H9 (cell line): Measurements from ENCODE around the gene CERS4. TPM values are rescaled to one million over a fixed set of nuclear protein-coding genes. Genes with fewer than 3 reads are reported as not detected.

Source experiments
- DNase-seq: peaks from one replicate; pipeline ENCODE4 v3.0.0-alpha.2; 2017
- H2AFZ ChIP-seq: one replicate; pipeline ENCODE4 v1.6.1; 2013; ENCODE audit warnings: mild to moderate bottlenecking, low read length, control low read depth, moderate library complexity
- H2AK5ac ChIP-seq: 2 replicates; pipeline ENCODE4 v1.6.1; 2013; ENCODE audit warnings: low read length, control low read depth, mixed read lengths; ENCODE audit not compliant: insufficient read length
- H2BK120ac ChIP-seq: one replicate; pipeline ENCODE4 v1.6.1; 2013; ENCODE audit warnings: low read depth, mild to moderate bottlenecking, low read length, control low read depth, inconsistent platforms; ENCODE audit not compliant: poor library complexity, severe bottlenecking
- H2BK12ac ChIP-seq: 2 replicates; pipeline ENCODE4 v1.6.1; 2013; ENCODE audit warnings: low read length, control low read depth, mixed read lengths, low read depth; ENCODE audit not compliant: insufficient read length
- H2BK15ac ChIP-seq: 2 replicates; pipeline ENCODE4 v1.6.1; 2013; ENCODE audit warnings: low read depth, low read length, control low read depth
- H2BK20ac ChIP-seq: one replicate; pipeline ENCODE4 v1.6.1; 2013; ENCODE audit warnings: low read depth, mild to moderate bottlenecking, low read length, control low read depth, inconsistent platforms; ENCODE audit not compliant: poor library complexity, severe bottlenecking
- H2BK5ac ChIP-seq: 2 replicates; pipeline ENCODE4 v1.6.1; 2013; ENCODE audit warnings: low read length, control low read depth, mixed read lengths; ENCODE audit not compliant: insufficient read length
- H3K14ac ChIP-seq: 2 replicates; pipeline ENCODE4 v1.6.1; 2013; ENCODE audit warnings: low read length, control low read depth; ENCODE audit not compliant: insufficient read depth
- H3K18ac ChIP-seq: 2 replicates; pipeline ENCODE4 v1.6.1; 2013; ENCODE audit warnings: low read depth, mild to moderate bottlenecking, mixed read lengths, low read length, control low read depth; ENCODE audit not compliant: insufficient read length
- H3K23ac ChIP-seq: 2 replicates; pipeline ENCODE4 v1.6.1; 2013; ENCODE audit warnings: low read length, control low read depth, mixed read lengths, low read depth; ENCODE audit not compliant: insufficient read length
- H3K23me2 ChIP-seq: 2 replicates; pipeline ENCODE4 v1.6.1; 2013; ENCODE audit warnings: low read depth, mild to moderate bottlenecking, mixed read lengths, low read length, control low read depth; ENCODE audit not compliant: insufficient read length, poor library complexity, severe bottlenecking
- H3K27ac ChIP-seq: 2 replicates; pipeline ENCODE4 v1.5.1; 2013; ENCODE audit warnings: low read length, control low read depth, mixed read lengths, low read depth; ENCODE audit not compliant: insufficient read length
- H3K27me3 ChIP-seq: 2 replicates; pipeline ENCODE4 v1.6.1; 2013; ENCODE audit warnings: low read length, control low read depth, inconsistent platforms; ENCODE audit not compliant: insufficient read depth
- H3K4ac ChIP-seq: 2 replicates; pipeline ENCODE4 v1.6.1; 2013; ENCODE audit warnings: low read depth, mild to moderate bottlenecking, control low read depth, inconsistent platforms, low read length, moderate library complexity
- H3K4me1 ChIP-seq: 2 replicates; pipeline ENCODE4 v1.6.1; 2013; ENCODE audit warnings: low read length, control low read depth, inconsistent platforms; ENCODE audit not compliant: insufficient read depth
- H3K4me2 ChIP-seq: 2 replicates; pipeline ENCODE4 v1.6.1; 2013; ENCODE audit warnings: low read length, control low read depth, mixed read lengths; ENCODE audit not compliant: insufficient read length, insufficient read depth
- H3K56ac ChIP-seq: 2 replicates; pipeline ENCODE4 v1.6.1; 2013; ENCODE audit warnings: low read depth, mild to moderate bottlenecking, mixed read lengths, low read length, control low read depth; ENCODE audit not compliant: insufficient read length
- H3K79me1 ChIP-seq: 2 replicates; pipeline ENCODE4 v1.6.1; 2013; ENCODE audit warnings: low read depth, mild to moderate bottlenecking, moderate library complexity, low read length, control low read depth, inconsistent platforms; ENCODE audit not compliant: insufficient read depth, poor library complexity, severe bottlenecking
- H3K79me2 ChIP-seq: 2 replicates; pipeline ENCODE4 v1.6.1; 2013; ENCODE audit warnings: low read length, control low read depth, inconsistent platforms; ENCODE audit not compliant: insufficient read depth
- H3K9ac ChIP-seq: 2 replicates; pipeline ENCODE4 v1.6.1; 2013; ENCODE audit warnings: low read length, control low read depth, mixed read lengths; ENCODE audit not compliant: insufficient read length; ENCODE audit errors: extremely low read depth
- H3K9me3 ChIP-seq: one replicate; pipeline ENCODE4 v1.6.1; 2013; ENCODE audit warnings: low read depth, low read length, inconsistent platforms; ENCODE audit not compliant: control insufficient read depth
- H3T11ph ChIP-seq: one replicate; pipeline ENCODE4 v1.6.1; 2013; ENCODE audit warnings: mild to moderate bottlenecking, low read length, control low read depth, inconsistent platforms
- H4K20me1 ChIP-seq: one replicate; pipeline ENCODE4 v1.6.1; 2013; ENCODE audit not compliant: control insufficient read depth, insufficient read length, insufficient read depth
- H4K5ac ChIP-seq: 2 replicates; pipeline ENCODE4 v1.6.1; 2013; ENCODE audit warnings: low read depth, mild to moderate bottlenecking, mixed read lengths, low read length, control low read depth; ENCODE audit not compliant: insufficient read length
- H4K8ac ChIP-seq: replicated peaks from 2 replicates; pipeline ENCODE4 v1.6.1; 2013; ENCODE audit warnings: low read length, control low read depth, mixed read lengths, low read depth; ENCODE audit not compliant: insufficient read length
- H4K91ac ChIP-seq: 2 replicates; pipeline ENCODE4 v1.6.1; 2013; ENCODE audit warnings: low read depth, mild to moderate bottlenecking, moderate library complexity, mixed read lengths, low read length, control low read depth; ENCODE audit not compliant: insufficient read length
- H3K27ac Mint-ChIP-seq, 3 experiments: 2 replicates in 2 of 3; 3 replicates in 1 of 3; pipeline ENCODE4 v1.8.0; 2020 to 2021; ENCODE audit warnings: mixed read lengths in 3 of 3, mild to moderate bottlenecking in 1 of 3, moderate library complexity in 1 of 3
- H3K27me3 Mint-ChIP-seq: 2 replicates; pipeline ENCODE4 v1.8.0; 2021; ENCODE audit warnings: low read depth, mild to moderate bottlenecking, moderate library complexity, mixed read lengths
- H3K36me3 Mint-ChIP-seq, 3 experiments: 2 replicates in 2 of 3; 3 replicates in 1 of 3; pipeline ENCODE4 v1.8.0; 2020 to 2021; ENCODE audit warnings: low read depth in 3 of 3, mixed read lengths in 3 of 3; ENCODE audit not compliant: insufficient read depth in 1 of 3
- H3K4me1 Mint-ChIP-seq, 2 experiments: 2 replicates each; pipeline ENCODE4 v1.8.0; 2020; ENCODE audit warnings: mixed read lengths in 2 of 2
- H3K4me3 Mint-ChIP-seq, 2 experiments: 2 replicates in 1 of 2; 3 replicates in 1 of 2; pipeline ENCODE4 v1.8.0; 2020 to 2021; ENCODE audit warnings: mild to moderate bottlenecking in 2 of 2, mixed read lengths in 2 of 2, moderate library complexity in 1 of 2
- H3K9me3 Mint-ChIP-seq, 2 experiments: 2 replicates in 1 of 2; 3 replicates in 1 of 2; pipeline ENCODE4 v1.8.0; 2020; ENCODE audit warnings: mild to moderate bottlenecking in 2 of 2, mixed read lengths in 2 of 2, moderate library complexity in 1 of 2
- CTCF ChIP-seq: fragments of 200-600 bp; sonication (generic); conservative IDR thresholded peaks from 3 replicates; pipeline ENCODE4 v1.8.0; 2021; ENCODE audit warnings: antibody characterized with exemption, mild to moderate bottlenecking
- WGBS: extraction: QIAGEN DNeasy Blood & Tissue Kit; methylation state at CpG from one replicate; pipeline ENCODE4 v1.1.7; 2013; ENCODE audit warnings: missing lambda C conversion rate, low lambda C conversion rate, mixed read lengths; ENCODE audit not compliant: insufficient read length; ENCODE audit errors: extremely low coverage; 5-methylcytosine and 5-hydroxymethylcytosine counted together
- total RNA-seq: library from RNA; stranded (reverse); gene quantifications from 2 replicates; pipeline ENCODE4 v1.2.1, GENCODE V29; 2021

The CERS4 gene
- total RNA-seq, 1 experiment from 2014 or later: 62.6 TPM

DNA sequence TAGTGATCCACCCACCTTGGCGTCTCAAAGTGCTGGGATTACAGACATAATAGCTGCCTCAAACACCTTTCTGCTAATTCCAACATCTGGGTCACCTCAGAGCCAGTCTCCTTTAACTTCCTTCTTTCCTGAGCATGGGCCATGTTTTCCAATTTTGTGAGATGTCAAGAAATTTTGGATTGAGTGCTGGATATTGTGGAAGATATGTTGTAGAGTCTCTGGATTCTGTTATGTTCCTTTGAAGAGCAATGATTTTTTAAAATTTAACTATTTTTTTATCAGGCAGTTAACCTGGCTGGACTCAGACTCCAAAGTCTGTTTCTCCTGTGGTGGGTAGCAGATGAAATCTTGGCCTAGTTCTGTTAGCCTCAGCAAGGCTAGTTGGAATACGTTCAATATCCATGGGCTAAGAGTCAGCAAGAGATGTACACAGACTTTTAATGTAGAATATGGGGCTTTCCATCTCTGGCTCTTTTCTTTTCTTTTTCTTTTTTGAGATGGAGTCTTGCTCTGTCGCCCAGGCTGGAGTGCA, 22.0 kb downstream of the CERS4 start:
- no peak for TF ChIP-seq CTCF
- H4K8ac ChIP-seq: no peak overlapping the region
- H2BK20ac ChIP-seq: no peak overlapping the region
- Mint-ChIP-seq H3K4me1 (no peaks in the 10 kb centered on the region), H3K9me3 (peaks cover 0 to 3% of the 10 kb centered on the region in 2 experiments; a peak in 2 of 5 replicates), H3K4me3 (no peak overlapping the region), H3K27ac (no peak overlapping the region), H3K27me3 (no peaks in the 10 kb centered on the region), H3K36me3 (peaks cover 17 to 20% (median 18%) of the 10 kb centered on the region in 3 experiments)
- H2BK5ac ChIP-seq: no peak overlapping the region
- H3K4me2 ChIP-seq: no peak overlapping the region
- no peak overlapping the region for H3K9ac ChIP-seq
- H3K23me2 ChIP-seq: no peaks in the 10 kb centered on the region
- no peaks in the 10 kb centered on the region for H3K9me3 ChIP-seq
- no peak overlapping the region for H3K4ac ChIP-seq
- no peaks in the 10 kb centered on the region for H3K79me1 ChIP-seq
- H3K27ac ChIP-seq: no peak overlapping the region
- DNase-seq: no peak
- no peak overlapping the region for H2BK12ac ChIP-seq
- no peak overlapping the region for H2BK15ac ChIP-seq
- H3K14ac ChIP-seq: no peak overlapping the region
- H3T11ph ChIP-seq: no peak overlapping the region
- H2AFZ ChIP-seq: no peak overlapping the region
- no CpG with 5 or more reads among the region's 3 CpGs for WGBS
- H2BK120ac ChIP-seq: no peak overlapping the region
- no peaks in the 10 kb centered on the region for H3K27me3 ChIP-seq
- no peak overlapping the region for H2AK5ac ChIP-seq
- H3K18ac ChIP-seq: no peak overlapping the region
- no peaks in the 10 kb centered on the region for H3K4me1 ChIP-seq
- H4K20me1 ChIP-seq: no peaks in the 10 kb centered on the region
- H3K56ac ChIP-seq: no peak overlapping the region
- no peak overlapping the region for H4K91ac ChIP-seq
- peaks cover 2% of the 10 kb centered on the region; the same call in 1 of the 2 replicates for H3K79me2 ChIP-seq
- no peak overlapping the region for H3K23ac ChIP-seq
- H4K5ac ChIP-seq: no peak overlapping the region
